SK-N-MC (cell line): ENCODE results near the gene TMBIM1.

Experiments
- EZH2 ChIP-seq: fragments of 200-600 bp; sonication (generic); IDR thresholded peaks from one replicate; pipeline ENCODE4 v1.6.1; 2017; ENCODE audit warnings: antibody characterized with exemption
- POLR2AphosphoS5 ChIP-seq: IDR thresholded peaks from 2 replicates; pipeline ENCODE4 v1.6.1; 2012; ENCODE audit warnings: mild to moderate bottlenecking, low read depth, low read length, borderline replicate concordance

DNA sequence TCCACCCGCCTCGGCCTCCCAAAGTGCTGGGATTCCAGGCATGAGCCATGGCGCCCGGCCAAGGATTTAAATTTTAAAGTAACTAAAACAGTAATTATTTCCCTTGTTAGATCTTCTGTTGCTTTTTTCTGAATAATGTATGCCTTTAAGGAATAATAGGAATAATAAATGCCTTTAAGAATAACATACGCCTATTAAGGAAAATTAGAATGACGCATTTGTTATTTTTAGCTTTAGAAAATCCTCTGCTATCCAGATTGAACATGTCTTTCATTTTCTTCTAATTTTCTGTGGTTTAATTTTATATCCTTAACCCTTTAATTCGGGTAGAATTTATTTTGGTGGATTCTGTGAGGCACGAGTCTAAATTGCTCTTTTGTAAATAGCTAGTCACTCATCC lies 23.1 kb upstream of the TMBIM1 start:
- no peak for TF ChIP-seq POLR2AphosphoS5
- no peak for TF ChIP-seq EZH2
